Measurements from ENCODE around the gene HGS. TPM values are rescaled to one million over a fixed set of nuclear protein-coding genes. Genes with fewer than 3 reads are reported as not detected.

The HGS gene
- total and polyA plus RNA-seq, 2 of the 8 experiments (the other 6 are each of a cell fraction or from before 2014, with no cell fraction given) = 80.8 to 99.7 TPM

GRCh38 chr17:81733507-81734404 is 49.9 kb downstream of the HGS start (continued):
- TF ChIP-seq NANOG (IDR thresholded peaks at IDR 0.05; ENCODE audit: insufficient read depth, low read depth, low read length, poor library complexity, severe bottlenecking) (no peak), SIN3A (conservative IDR thresholded peaks at IDR 0.05 in 1 of 2, IDR thresholded peaks at IDR 0.05 in 1 of 2; ENCODE audit: low read depth in 1 of 2, low read length in 2 of 2) (peak in 1 of 2 experiments; percentile 66; a peak in 1 of 4 replicates), EGR1 (IDR thresholded peaks at IDR 0.05; ENCODE audit: borderline replicate concordance, low read depth, low read length) (no peak), GABPA (IDR thresholded peaks at IDR 0.05; ENCODE audit: borderline replicate concordance, insufficient read depth, low read length) (peak; percentile 69; the same call in 1 of the 2 replicates), TBP (IDR thresholded peaks at IDR 0.05; ENCODE audit: low read depth, low read length) (no peak), HDAC2 (IDR thresholded peaks at IDR 0.05; ENCODE audit: borderline replicate concordance in 1 of 2, low read depth in 2 of 2, low read length in 2 of 2) (no peak), SP1 (IDR thresholded peaks at IDR 0.05; ENCODE audit: low read depth, low read length) (no peak), E2F6 (IDR thresholded peaks at IDR 0.05) (no peak), ATF3 (IDR thresholded peaks at IDR 0.05; ENCODE audit: insufficient read depth, low read depth, low read length) (no peak), FOSL1 (IDR thresholded peaks at IDR 0.05; ENCODE audit: insufficient read depth, low read depth, low read length) (no peak), SUZ12 (IDR thresholded peaks at IDR 0.05; ENCODE audit: low read length) (no peak), TEAD4 (IDR thresholded peaks at IDR 0.05; ENCODE audit: low read depth, low read length) (peak; percentile 60; the same call in 1 of the 2 replicates), SIX5 (IDR thresholded peaks at IDR 0.05; ENCODE audit: low read depth, low read length) (no peak), MAX (IDR thresholded peaks at IDR 0.05) (peak; percentile 43; the same call in 1 of the 2 replicates), RXRA (IDR thresholded peaks at IDR 0.05; ENCODE audit: insufficient read depth, low read depth, low read length) (no peak), KDM5A (IDR thresholded peaks at IDR 0.05; ENCODE audit: low read length) (no peak), CHD2 (IDR thresholded peaks at IDR 0.05; ENCODE audit: low read length) (no peak)

All from H1 (cell line).